Muscle layer of duodenum (tissue), 2 donors: ENCODE results near the gene TMEM271.
"Not testable (repeated sequence)": the region's sequence is repeated elsewhere in the genome, so short reads cannot be mapped to it uniquely, and the experiment has no call there.

Source experiments
- H3K27ac ChIP-seq: one replicate; pipeline ENCODE4 v1.7.0; 2013; ENCODE audit warnings: mild to moderate bottlenecking, low read length
- H3K27me3 ChIP-seq: one replicate; pipeline ENCODE4 v1.7.0; 2013; ENCODE audit warnings: low read depth, mild to moderate bottlenecking, control low read depth, low read length
- H3K36me3 ChIP-seq, 2 donors: one replicate each; pipeline ENCODE4 v1.7.0; 2013; ENCODE audit warnings: low read length in 2 of 2, control low read depth in 1 of 2, mild to moderate bottlenecking in 1 of 2; ENCODE audit not compliant: insufficient read depth in 2 of 2, control insufficient read depth in 1 of 2
- H3K4me1 ChIP-seq, 2 donors: one replicate each; pipeline ENCODE4 v1.7.0; 2013; ENCODE audit warnings: low read length in 2 of 2, mild to moderate bottlenecking in 2 of 2, control low read depth in 1 of 2, moderate library complexity in 1 of 2; ENCODE audit not compliant: insufficient read depth in 2 of 2, control insufficient read depth in 1 of 2
- H3K4me3 ChIP-seq, 2 donors: one replicate each; pipeline ENCODE4 v1.7.0; 2013; ENCODE audit warnings: low read length in 2 of 2, low read depth in 1 of 2, mild to moderate bottlenecking in 1 of 2
- H3K9me3 ChIP-seq, 2 donors: one replicate each; pipeline ENCODE4 v1.7.0; 2013; ENCODE audit warnings: low read length in 2 of 2, control low read depth in 1 of 2, mild to moderate bottlenecking in 1 of 2; ENCODE audit not compliant: control insufficient read depth in 1 of 2
- donor health status: healthy.

TMEM271 gene

DNA sequence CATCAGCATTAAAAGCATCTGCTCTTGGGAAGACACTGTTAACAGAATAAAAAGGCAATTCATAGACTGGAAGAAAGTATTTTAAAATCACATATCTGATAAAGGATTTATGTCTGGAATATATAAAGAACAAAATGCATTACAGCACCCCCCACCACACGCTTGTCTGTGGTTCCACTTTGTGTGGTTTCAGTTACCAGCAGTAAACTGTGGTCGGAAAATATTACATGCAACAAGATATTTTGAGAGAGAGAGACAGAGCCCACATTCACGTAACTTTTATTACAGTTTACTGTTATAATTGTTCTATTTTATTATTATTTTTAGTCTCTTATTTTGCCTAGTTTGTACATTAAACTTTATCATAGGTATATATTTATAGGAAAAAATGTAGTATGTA, 28.0 kb upstream of the TMEM271 start:
- Histone ChIP-seq H3K36me3 (no peaks in the 10 kb centered on the region), H3K27ac (no peak overlapping the region), H3K4me1 (no peaks in the 10 kb centered on the region), H3K27me3 (no peaks in the 10 kb centered on the region), H3K9me3 (no peaks in the 10 kb centered on the region), H3K4me3 (no peak overlapping the region)

DNA sequence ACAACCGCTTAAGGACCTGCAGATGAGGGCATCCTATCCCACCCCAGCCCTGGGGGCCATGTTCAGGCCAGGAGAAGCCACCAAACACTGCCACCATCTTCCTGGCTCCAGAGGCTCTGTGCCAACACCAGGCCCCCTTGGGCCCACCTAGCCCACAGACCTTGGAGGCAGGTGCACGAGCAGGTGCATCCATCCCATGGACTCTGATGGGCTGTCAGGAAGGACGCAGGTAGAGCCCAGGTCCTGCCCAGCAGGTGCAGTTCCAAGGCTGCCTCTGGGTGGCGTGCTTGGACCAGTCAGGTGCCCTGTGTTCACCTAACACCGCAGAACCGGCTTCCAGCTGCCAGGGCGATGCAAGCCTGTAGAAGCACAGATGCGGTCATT, 26.5 kb upstream of the TMEM271 start:
- no peaks in the 10 kb centered on the region for H3K4me1 ChIP-seq
- no peak overlapping the region for H3K4me3 ChIP-seq
- no peaks in the 10 kb centered on the region for H3K36me3 ChIP-seq
- H3K27ac ChIP-seq, result no peak overlapping the region
- H3K27me3 ChIP-seq, result no peaks in the 10 kb centered on the region
- no peaks in the 10 kb centered on the region for H3K9me3 ChIP-seq

DNA sequence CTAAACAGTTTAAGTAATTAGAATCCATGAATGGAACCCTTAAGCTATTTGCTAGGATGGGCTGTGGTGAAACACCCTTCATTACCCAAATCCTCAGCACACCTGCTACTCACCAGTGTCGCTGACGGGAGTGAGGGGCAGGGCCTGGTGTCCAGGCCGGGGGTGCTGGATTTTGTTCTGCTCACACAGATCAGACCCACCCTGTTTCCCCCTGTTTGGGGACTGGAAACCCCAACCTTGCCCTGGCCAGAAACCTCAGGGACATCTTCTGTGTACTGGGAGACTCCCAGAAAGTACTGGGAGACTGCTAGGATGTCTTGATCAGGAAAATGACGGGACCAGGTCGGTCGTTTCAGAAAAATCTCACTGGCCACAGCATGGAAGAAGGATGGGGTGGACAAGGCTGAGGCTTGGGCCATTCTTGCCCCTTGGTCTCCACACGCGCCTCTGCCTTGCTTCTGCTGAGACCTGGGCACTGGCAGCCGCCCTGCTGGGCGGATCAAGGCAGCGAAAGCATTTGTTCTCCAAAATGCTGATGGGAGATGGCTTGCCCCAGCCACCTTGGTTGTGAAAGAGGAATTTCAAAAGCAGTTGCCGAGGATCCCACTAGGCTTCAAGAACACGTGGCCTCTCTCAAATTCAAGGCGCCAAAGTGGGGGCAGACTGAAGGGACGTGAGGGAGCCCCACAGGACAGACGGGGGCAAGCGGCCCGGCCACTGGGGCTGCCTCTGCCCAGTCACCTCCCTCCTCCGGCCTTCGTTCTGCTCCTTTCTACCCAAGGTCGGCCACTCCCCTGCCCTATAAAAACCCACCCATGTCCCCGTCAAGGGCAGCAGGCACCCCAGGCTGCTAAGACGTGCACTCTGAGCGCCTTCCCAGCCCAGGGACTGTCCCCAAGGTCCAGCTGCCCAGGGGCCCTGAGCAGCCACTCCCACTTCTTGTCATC, 25.8 kb upstream of the TMEM271 start:
- no peak overlapping the region for H3K4me3 ChIP-seq
- no peak overlapping the region for H3K27ac ChIP-seq
- H3K27me3 ChIP-seq, result no peaks in the 10 kb centered on the region

DNA sequence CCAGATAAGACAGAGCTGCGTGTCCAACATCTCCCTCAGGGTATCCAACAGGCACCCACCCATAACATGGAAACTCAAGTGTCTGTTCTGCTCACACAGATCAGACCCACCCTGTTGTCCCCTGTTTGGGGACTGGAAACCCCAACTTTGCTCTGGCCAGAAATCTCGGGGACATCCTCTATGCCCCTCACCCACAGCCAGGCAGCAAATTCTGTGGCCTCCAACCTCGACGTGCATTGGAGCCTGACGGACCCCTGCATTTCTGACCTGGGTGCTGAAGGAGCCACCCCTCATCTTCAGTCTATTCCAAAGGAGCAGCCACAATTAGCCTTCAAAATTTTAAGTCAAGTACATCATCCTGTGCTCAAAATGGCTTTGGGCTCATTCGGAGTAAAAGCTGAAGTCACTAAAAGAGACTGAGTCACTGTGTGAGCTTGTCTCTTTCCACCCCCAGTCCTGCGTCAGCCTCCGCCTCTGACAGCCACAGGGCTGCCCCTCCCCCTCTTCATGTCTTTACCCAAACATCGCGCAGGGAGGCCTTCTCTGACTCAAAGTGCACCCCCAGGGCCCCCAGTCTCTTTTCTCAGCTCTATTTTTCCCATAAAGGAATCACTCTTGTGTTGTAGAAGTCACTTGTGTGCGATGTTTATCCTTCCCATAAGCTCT, 24.9 kb upstream of the TMEM271 start:
- no peaks in the 10 kb centered on the region for H3K9me3 ChIP-seq
- no peaks in the 10 kb centered on the region for H3K27me3 ChIP-seq
- H3K36me3 ChIP-seq, result no peaks in the 10 kb centered on the region
- H3K4me3 ChIP-seq, result no peak overlapping the region
- H3K4me1 ChIP-seq, result no peaks in the 10 kb centered on the region
- H3K27ac ChIP-seq, result no peak overlapping the region

More for the DNA sequence above, 25.8 kb upstream of the TMEM271 start:
- Histone ChIP-seq H3K4me1 (no peaks in the 10 kb centered on the region), H3K9me3 (no peaks in the 10 kb centered on the region), H3K36me3 (no peaks in the 10 kb centered on the region)

DNA sequence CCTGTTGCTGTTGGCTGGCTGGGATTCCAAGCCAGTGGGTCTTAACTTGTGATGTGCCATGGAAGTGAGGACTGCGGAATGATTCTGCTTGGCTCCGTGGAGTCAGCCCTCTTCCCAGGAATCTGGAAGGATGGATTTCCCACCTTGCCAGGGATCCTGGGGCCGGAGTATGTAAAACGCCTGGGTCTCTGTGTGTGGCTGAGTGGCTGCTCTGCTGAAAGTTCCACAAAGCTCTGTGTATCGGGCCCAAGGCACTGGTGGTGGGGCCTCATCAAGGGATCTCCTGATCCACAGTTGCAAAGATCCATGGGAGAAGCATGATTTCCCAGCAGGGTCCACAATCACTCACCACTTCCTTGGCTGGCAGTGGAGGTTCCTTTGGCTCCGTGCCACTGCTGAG, 24.1 kb upstream of the TMEM271 start:
- H3K27ac ChIP-seq, result no peak overlapping the region
- no peak overlapping the region for H3K4me3 ChIP-seq
- no peaks in the 10 kb centered on the region for H3K9me3 ChIP-seq
- H3K4me1 ChIP-seq, result no peaks in the 10 kb centered on the region
- H3K36me3 ChIP-seq, result no peaks in the 10 kb centered on the region
- no peaks in the 10 kb centered on the region for H3K27me3 ChIP-seq

DNA sequence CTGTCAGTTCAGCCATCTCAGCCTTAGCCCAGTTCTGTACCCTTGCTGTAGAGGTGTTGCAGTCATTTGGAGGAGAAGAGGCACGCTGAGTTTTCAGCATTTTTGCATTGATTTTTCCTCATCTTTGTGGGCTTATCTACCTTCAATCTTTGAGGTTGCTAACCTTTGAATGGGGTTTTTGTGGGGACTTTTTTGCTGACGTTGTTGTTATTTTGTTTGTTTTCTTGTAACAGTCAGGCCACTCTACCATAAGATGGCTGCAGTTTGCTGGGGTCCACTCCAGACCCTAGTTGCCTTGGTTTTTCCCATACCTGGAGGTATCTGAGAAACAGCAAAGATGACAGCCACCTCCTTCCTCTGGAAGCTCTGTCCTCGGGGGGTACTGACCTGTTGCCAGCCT, 22.8 kb upstream of the TMEM271 start:
- Histone ChIP-seq H3K4me1 (no peaks in the 10 kb centered on the region), H3K9me3 (no peaks in the 10 kb centered on the region), H3K27ac (no peak overlapping the region), H3K27me3 (no peaks in the 10 kb centered on the region), H3K36me3 (no peaks in the 10 kb centered on the region), H3K4me3 (no peak overlapping the region)

DNA sequence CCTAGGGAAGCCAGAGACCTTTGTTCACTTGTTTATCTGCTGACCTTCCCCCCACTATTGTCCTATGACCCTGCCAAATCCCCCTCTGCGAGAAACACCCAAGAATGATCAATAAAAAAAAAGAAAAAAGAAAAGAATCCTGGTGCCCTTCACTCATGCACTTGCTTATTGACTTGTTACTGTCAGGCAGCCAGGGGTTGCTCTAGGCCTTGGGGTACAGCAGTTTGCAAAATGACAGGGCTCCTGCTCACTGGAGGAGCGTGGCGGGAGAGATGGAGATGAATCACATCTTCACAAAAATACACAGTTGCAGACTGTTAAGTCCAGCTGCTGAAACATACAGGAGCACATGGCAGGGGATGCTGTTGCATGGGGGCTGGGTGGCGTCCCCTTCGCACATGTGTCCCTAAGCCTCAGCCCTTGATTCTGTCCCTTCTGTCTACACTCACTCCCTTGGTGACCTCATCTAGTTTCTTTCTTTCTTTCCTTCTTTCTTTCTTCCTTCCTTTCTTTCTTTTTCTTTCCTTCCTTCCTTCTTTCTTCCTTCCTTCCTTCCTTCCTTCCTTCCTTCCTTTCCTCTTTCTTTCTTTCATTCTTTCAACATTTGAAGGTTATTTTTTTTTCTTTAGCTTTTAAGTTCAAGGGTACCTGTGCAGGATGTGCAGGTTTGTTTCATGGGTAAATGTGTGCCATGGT, 16.9 kb upstream of the TMEM271 start:
- no peaks in the 10 kb centered on the region for H3K36me3 ChIP-seq
- H3K4me1 ChIP-seq, result no peaks in the 10 kb centered on the region
- no peaks in the 10 kb centered on the region for H3K27me3 ChIP-seq
- H3K27ac ChIP-seq, result no peak overlapping the region
- H3K9me3 ChIP-seq, result no peaks in the 10 kb centered on the region
- H3K4me3 ChIP-seq, result no peak overlapping the region

DNA sequence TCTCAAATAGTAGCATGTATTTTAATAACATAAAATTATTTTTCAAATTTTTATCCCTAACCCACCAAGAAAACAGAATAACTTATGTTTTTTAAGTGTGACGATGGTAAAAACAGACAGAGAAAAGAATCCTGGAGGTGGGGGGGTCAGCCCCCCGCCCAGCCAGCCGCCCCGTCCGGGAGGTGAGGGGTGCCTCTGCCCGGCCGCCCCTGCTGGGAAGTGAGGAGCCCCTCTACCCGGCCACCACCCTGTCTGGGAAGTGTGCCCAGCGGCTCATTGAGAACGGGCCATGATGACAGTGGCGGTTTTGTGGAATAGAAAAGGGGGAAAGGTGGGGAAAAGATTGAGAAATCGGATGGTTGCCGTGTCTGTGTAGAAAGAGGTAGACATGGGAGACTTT, 16.1 kb upstream of the TMEM271 start:
- H3K36me3 ChIP-seq, H3K27me3 ChIP-seq, H3K4me3 ChIP-seq, H3K9me3 ChIP-seq, H3K4me1 ChIP-seq, H3K27ac ChIP-seq: not testable (repeated sequence)

DNA sequence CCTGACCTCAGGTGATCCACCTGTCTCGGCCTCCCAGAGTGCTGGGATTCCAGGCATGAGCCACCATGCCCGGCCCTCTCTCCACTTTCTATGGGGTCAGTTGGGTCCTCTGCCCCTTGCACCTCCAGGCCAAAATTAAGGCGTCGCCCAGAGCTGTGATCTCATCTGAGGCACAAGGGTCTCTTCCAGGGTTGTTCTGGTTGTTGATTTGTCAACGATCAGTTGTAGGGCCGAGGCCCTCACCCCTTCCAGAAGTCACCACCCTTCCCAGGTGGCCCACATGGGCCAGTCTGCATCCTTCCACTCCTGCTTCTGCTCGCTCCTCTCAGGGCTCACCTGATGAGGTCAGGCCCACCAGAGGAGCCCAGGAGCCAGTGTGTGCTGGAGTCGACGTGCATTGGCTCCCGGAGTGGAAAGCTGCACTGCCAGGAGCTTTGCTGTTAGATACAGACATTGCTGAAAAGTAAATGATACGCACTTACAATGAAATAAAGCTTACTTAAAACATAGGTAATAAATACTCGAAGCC, 14.3 kb upstream of the TMEM271 start:
- H3K27me3 ChIP-seq, result no peaks in the 10 kb centered on the region
- H3K9me3 ChIP-seq, result no peaks in the 10 kb centered on the region
- no peaks in the 10 kb centered on the region for H3K36me3 ChIP-seq
- no peak overlapping the region for H3K27ac ChIP-seq
- no peak overlapping the region for H3K4me3 ChIP-seq
- H3K4me1 ChIP-seq, result no peaks in the 10 kb centered on the region

DNA sequence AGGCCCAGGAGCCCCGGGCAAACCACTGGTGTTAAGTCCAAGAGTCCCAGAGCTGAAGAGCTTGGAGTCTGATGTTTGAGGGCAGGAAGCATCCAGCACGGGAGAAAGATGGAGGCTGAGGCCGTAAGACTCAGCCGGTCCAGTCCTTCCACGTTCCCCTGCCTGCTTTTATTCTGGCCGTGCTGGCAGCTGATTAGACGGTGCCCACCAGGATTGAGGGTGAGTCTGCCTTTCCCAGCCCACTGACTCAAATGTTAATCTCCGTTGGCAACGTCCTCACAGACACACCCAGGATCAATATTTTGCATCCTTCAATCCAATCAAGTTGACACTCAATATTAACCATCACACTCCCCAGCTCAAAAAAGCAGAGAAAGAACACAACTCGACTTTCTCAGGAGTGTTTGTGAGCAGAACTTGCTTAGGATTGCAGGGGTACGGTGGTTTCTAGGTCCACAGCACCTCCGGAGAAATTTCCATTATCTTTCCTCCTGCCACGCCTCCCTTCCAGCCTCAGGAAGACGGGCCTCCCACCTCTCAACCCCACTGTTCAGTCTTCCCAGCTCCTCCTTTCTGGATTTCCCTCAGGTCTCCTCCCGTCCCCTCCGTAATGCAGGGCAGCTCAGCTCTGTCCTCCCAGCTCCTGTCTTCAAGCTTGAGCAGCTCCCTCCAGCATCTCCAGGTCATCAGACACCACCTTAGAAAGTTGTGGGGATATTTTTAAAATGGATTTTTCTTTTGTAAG, 13.3 kb upstream of the TMEM271 start:
- H3K4me3 ChIP-seq, result no peak overlapping the region
- no peaks in the 10 kb centered on the region for H3K27me3 ChIP-seq
- H3K9me3 ChIP-seq, result peaks cover 0 to 2% of the 10 kb centered on the region in 2 donors
- H3K36me3 ChIP-seq, result no peaks in the 10 kb centered on the region
- no peaks in the 10 kb centered on the region for H3K4me1 ChIP-seq
- H3K27ac ChIP-seq, result no peak overlapping the region
